Limb (tissue), 2 donors: ENCODE measurements around the gene UVSSA.
A peak's percentile ranks its signal among the peaks of the same experiment; 100 is the strongest.
"Not testable (repeated sequence)": the region's sequence is repeated elsewhere in the genome, so short reads cannot be mapped to it uniquely, and the experiment has no call there.

ENCODE experiments used
- DNase-seq, 2 donors: peaks; one replicate each; pipeline ENCODE4 v3.0.0-alpha.2; 2016; ENCODE audit errors: extremely low spot score in 2 of 2

UVSSA gene

GRCh38 chr4:1375761-1376322, 28.8 kb downstream of the UVSSA start:
- DNase-seq, result peak in 1 of 2 donors; percentile 21

- no peak for DNase-seq
These were observed 29.4 kb downstream of the UVSSA start for GRCh38 chr4:1376391-1376840.

GRCh38 chr4:1376841-1377605, 30.0 kb downstream of the UVSSA start:
- peak in 1 of 2 donors; percentile 31 for DNase-seq

GRCh38 chr4:1377606-1378261, 30.7 kb downstream of the UVSSA start:
- DNase-seq, result peak in 1 of 2 donors; percentile 27

GRCh38 chr4:1378559-1379231, 31.7 kb downstream of the UVSSA start:
- DNase-seq, result peak in 1 of 2 donors; percentile 12

GRCh38 chr4:1379351-1379781, 32.4 kb downstream of the UVSSA start:
- DNase-seq, result peak in 1 of 2 donors; percentile 23

GRCh38 chr4:1379801-1380331, 32.9 kb downstream of the UVSSA start:
- DNase-seq, result peak in 1 of 2 donors; percentile 17

GRCh38 chr4:1380368-1381151, 33.6 kb downstream of the UVSSA start:
- DNase-seq, result peak in 1 of 2 donors; percentile 9

GRCh38 chr4:1381181-1381621, 34.2 kb downstream of the UVSSA start:
- peak in 1 of 2 donors; percentile 21 for DNase-seq

- peak in 1 of 2 donors; percentile 22 for DNase-seq
These were observed 35.0 kb downstream of the UVSSA start for GRCh38 chr4:1381944-1382541.

- DNase-seq, result peak in 1 of 2 donors; percentile 14
These were observed 36.0 kb downstream of the UVSSA start for GRCh38 chr4:1382776-1383727.

- peak in 1 of 2 donors; percentile 20 for DNase-seq
These were observed 37.0 kb downstream of the UVSSA start for GRCh38 chr4:1383728-1384591.

- DNase-seq, result peak in 1 of 2 donors; percentile 14
These were observed 37.8 kb downstream of the UVSSA start for GRCh38 chr4:1384675-1385372.

GRCh38 chr4:1385373-1386340, 38.6 kb downstream of the UVSSA start:
- DNase-seq, result peak in 1 of 2 donors; percentile 11

- DNase-seq, result not testable (repeated sequence)
These were observed 46.4 kb downstream of the UVSSA start for GRCh38 chr4:1393363-1393762.

- DNase-seq, result no peak
These were observed 46.9 kb downstream of the UVSSA start for GRCh38 chr4:1393866-1394265.
